Mesendoderm (in vitro differentiated cells): ENCODE data around the gene LITAF.

Source experiments
- DNase-seq: peaks from one replicate; pipeline ENCODE4 v3.0.0; 2013
- H2AK5ac ChIP-seq: 2 replicates; pipeline ENCODE4 v1.6.1; 2013; ENCODE audit warnings: low read length, inconsistent platforms
- H2BK120ac ChIP-seq: 2 replicates; pipeline ENCODE4 v1.6.1; 2013; ENCODE audit warnings: low read depth, mild to moderate bottlenecking, low read length, moderate library complexity, mixed read lengths
- H2BK15ac ChIP-seq: replicated peaks from 2 replicates; pipeline ENCODE4 v1.6.1; 2013; ENCODE audit warnings: low read depth, mild to moderate bottlenecking, moderate library complexity
- H2BK5ac ChIP-seq: 2 replicates; pipeline ENCODE4 v1.6.1; 2013; ENCODE audit warnings: low read length, inconsistent platforms
- H3K18ac ChIP-seq: 2 replicates; pipeline ENCODE4 v1.6.1; 2013; ENCODE audit warnings: mild to moderate bottlenecking, low read length, mixed read lengths
- H3K23ac ChIP-seq: one replicate; pipeline ENCODE4 v1.6.1; 2013; ENCODE audit warnings: low read length
- H3K27ac ChIP-seq: 2 replicates; pipeline ENCODE4 v1.5.1; 2013; ENCODE audit warnings: low read depth, mild to moderate bottlenecking, inconsistent platforms, low read length, moderate library complexity
- H3K27me3 ChIP-seq: 2 replicates; pipeline ENCODE4 v1.6.1; 2013; ENCODE audit warnings: low read length, control low read depth, mild to moderate bottlenecking, inconsistent platforms; ENCODE audit not compliant: insufficient read depth, poor library complexity
- H3K36me3 ChIP-seq: 2 replicates; pipeline ENCODE4 v1.6.1; 2013; ENCODE audit warnings: low read length, inconsistent platforms; ENCODE audit not compliant: control insufficient read depth, insufficient read depth
- H3K4ac ChIP-seq: one replicate; pipeline ENCODE4 v1.6.1; 2013; ENCODE audit warnings: low read depth, mild to moderate bottlenecking, low read length, moderate library complexity
- H3K4me1 ChIP-seq: 2 replicates; pipeline ENCODE4 v1.6.1; 2013; ENCODE audit warnings: low read depth, low read length, inconsistent platforms; ENCODE audit not compliant: control insufficient read depth
- H3K4me2 ChIP-seq: 2 replicates; pipeline ENCODE4 v1.6.1; 2013; ENCODE audit warnings: low read length
- H3K4me3 ChIP-seq: 2 replicates; pipeline ENCODE4 v1.5.1; 2013; ENCODE audit warnings: mild to moderate bottlenecking, low read length
- H3K56ac ChIP-seq: one replicate; pipeline ENCODE4 v1.6.1; 2013; ENCODE audit warnings: low read length
- H3K79me1 ChIP-seq: 2 replicates; pipeline ENCODE4 v1.6.1; 2013; ENCODE audit warnings: low read length, inconsistent platforms
- H3K79me2 ChIP-seq: 2 replicates; pipeline ENCODE4 v1.6.1; 2013; ENCODE audit warnings: mild to moderate bottlenecking, low read length; ENCODE audit not compliant: control insufficient read depth, insufficient read depth
- H3K9ac ChIP-seq: 2 replicates; pipeline ENCODE4 v1.6.1; 2013; ENCODE audit warnings: low read length, inconsistent platforms
- H4K5ac ChIP-seq: one replicate; pipeline ENCODE4 v1.6.1; 2013; ENCODE audit warnings: low read length
- H4K8ac ChIP-seq: one replicate; pipeline ENCODE4 v1.6.1; 2013; ENCODE audit warnings: low read depth, mild to moderate bottlenecking, control low read depth, low read length, moderate library complexity
- WGBS: extraction: QIAGEN DNeasy Blood & Tissue Kit; methylation state at CpG from one replicate; pipeline ENCODE4 v1.1.7; 2013; ENCODE audit warnings: low lambda C conversion rate, missing lambda C conversion rate; ENCODE audit not compliant: insufficient coverage; ENCODE audit errors: extremely low coverage; 5-methylcytosine and 5-hydroxymethylcytosine counted together

LITAF gene

GRCh38 chr16:11601425-11601824 lies 14.7 kb upstream of the LITAF start:
- Histone ChIP-seq H3K79me2 (no peaks in the 10 kb centered on the region), H3K23ac (no peak overlapping the region), H3K4me1 (no peaks in the 10 kb centered on the region), H3K18ac (no peak overlapping the region), H2AK5ac (no peak overlapping the region), H2BK5ac (no peak overlapping the region), H3K4me3 (no peak overlapping the region), H2BK15ac (no peak overlapping the region), H3K9ac (no peak overlapping the region), H4K5ac (no peak overlapping the region), H3K4me2 (no peak overlapping the region), H3K27ac (no peak overlapping the region), H3K36me3 (no peaks in the 10 kb centered on the region), H3K4ac (no peak overlapping the region), H3K79me1 (no peaks in the 10 kb centered on the region), H3K27me3 (no peaks in the 10 kb centered on the region), H4K8ac (no peak overlapping the region), H3K56ac (no peak overlapping the region), H2BK120ac (no peak overlapping the region)
- WGBS: no CpG with 5 or more reads among the region's 8 CpGs
- DNase-seq: no peak

- Histone ChIP-seq H4K8ac (no peak overlapping the region), H3K36me3 (no peaks in the 10 kb centered on the region), H2BK15ac (no peak overlapping the region), H3K4me3 (no peak overlapping the region), H3K18ac (no peak overlapping the region), H3K27ac (no peak overlapping the region), H2BK5ac (no peak overlapping the region), H2AK5ac (no peak overlapping the region), H3K27me3 (no peaks in the 10 kb centered on the region), H3K79me1 (no peaks in the 10 kb centered on the region), H3K4me1 (no peaks in the 10 kb centered on the region), H3K56ac (no peak overlapping the region), H2BK120ac (no peak overlapping the region), H4K5ac (no peak overlapping the region), H3K4ac (no peak overlapping the region), H3K4me2 (no peak overlapping the region), H3K9ac (no peak overlapping the region), H3K23ac (no peak overlapping the region), H3K79me2 (no peaks in the 10 kb centered on the region)
- no peak for DNase-seq
- WGBS: no CpG with 5 or more reads among the region's 4 CpGs
These were observed 12.9 kb upstream of the LITAF start for GRCh38 chr16:11599579-11599978.

GRCh38 chr16:11597235-11598095 lies 10.7 kb upstream of the LITAF start:
- WGBS: no CpG with 5 or more reads among the region's 14 CpGs
- no peaks in the 10 kb centered on the region for H3K4me1 ChIP-seq
- H3K27ac ChIP-seq: no peak overlapping the region

GRCh38 chr16:11596572-11597226 lies 10.0 kb upstream of the LITAF start:
- Histone ChIP-seq H3K4me3 (no peak overlapping the region), H3K4ac (no peak overlapping the region), H3K4me2 (no peak overlapping the region), H2BK15ac (no peak overlapping the region), H3K56ac (no peak overlapping the region), H3K9ac (no peak overlapping the region), H3K79me1 (no peaks in the 10 kb centered on the region), H3K4me1 (no peaks in the 10 kb centered on the region), H2AK5ac (no peak overlapping the region), H3K23ac (no peak overlapping the region), H3K27me3 (no peaks in the 10 kb centered on the region), H2BK5ac (no peak overlapping the region), H3K36me3 (no peaks in the 10 kb centered on the region), H4K5ac (no peak overlapping the region), H3K79me2 (no peaks in the 10 kb centered on the region), H3K18ac (no peak overlapping the region), H4K8ac (no peak overlapping the region), H3K27ac (no peak overlapping the region), H2BK120ac (no peak overlapping the region)
- DNase-seq: peak; percentile 44
- no CpG with 5 or more reads among the region's 4 CpGs for WGBS

More at GRCh38 chr16:11597235-11598095, 10.7 kb upstream of the LITAF start:
- Histone ChIP-seq H3K4me3 (no peak overlapping the region), H4K8ac (no peak overlapping the region), H2BK15ac (no peak overlapping the region), H3K27me3 (no peaks in the 10 kb centered on the region), H3K36me3 (no peaks in the 10 kb centered on the region), H3K4me2 (no peak overlapping the region), H2BK5ac (no peak overlapping the region), H3K4ac (no peak overlapping the region), H4K5ac (no peak overlapping the region), H3K18ac (no peak overlapping the region), H3K9ac (no peak overlapping the region), H3K79me2 (no peaks in the 10 kb centered on the region), H3K79me1 (no peaks in the 10 kb centered on the region), H3K56ac (no peak overlapping the region), H3K23ac (no peak overlapping the region), H2AK5ac (no peak overlapping the region), H2BK120ac (no peak overlapping the region)
- DNase-seq: no peak

GRCh38 chr16:11593581-11593980 lies 6.9 kb upstream of the LITAF start:
- Histone ChIP-seq H3K56ac (no peak overlapping the region), H2AK5ac (no peak overlapping the region), H3K23ac (no peak overlapping the region), H3K27ac (no peak overlapping the region), H4K5ac (no peak overlapping the region), H3K4me1 (no peaks in the 10 kb centered on the region), H2BK5ac (no peak overlapping the region), H2BK120ac (no peak overlapping the region), H3K18ac (no peak overlapping the region), H3K79me1 (no peaks in the 10 kb centered on the region), H3K4ac (no peak overlapping the region), H4K8ac (no peak overlapping the region), H3K27me3 (no peaks in the 10 kb centered on the region), H3K9ac (no peak overlapping the region), H2BK15ac (no peak overlapping the region), H3K79me2 (no peaks in the 10 kb centered on the region), H3K4me3 (no peak overlapping the region), H3K36me3 (no peaks in the 10 kb centered on the region), H3K4me2 (no peak overlapping the region)
- DNase-seq: no peak
- no CpG with 5 or more reads among the region's 3 CpGs for WGBS
